Upper lobe of left lung (tissue), 4 donors: ENCODE results near the gene GORASP1.

Experiments
- CTCF ChIP-seq, 6 experiments: fragments of 450-650 bp in 4 of 6; fragments of 200-600 bp in 2 of 6; sonication (generic) in 2 of 6; IDR thresholded peaks; one replicate each; pipeline ENCODE4 v1.5.1; 2016 to 2019; ENCODE audit warnings: antibody characterized with exemption in 6 of 6
- EP300 ChIP-seq, 4 donors: sonication (generic); formaldehyde crosslinking; IDR thresholded peaks; one replicate each; pipeline ENCODE4 v1.5.1; 2017; ENCODE audit warnings: antibody characterized with exemption in 4 of 4, control low read depth in 2 of 4

GRCh38 chr3:39126532-39127071, 19.2 kb upstream of the GORASP1 start:
- TF ChIP-seq EP300 (IDR thresholded peaks at IDR 0.05) (no peak), CTCF (IDR thresholded peaks at IDR 0.05) (peak; percentile 44 to 72 (median 58))
